Transverse colon (tissue), 3 donors: ENCODE data around the gene PIRT.

ENCODE experiments used
- EP300 ChIP-seq: sonication (generic); formaldehyde crosslinking; IDR thresholded peaks from one replicate; pipeline ENCODE4 v1.6.1; 2017; ENCODE audit warnings: antibody characterized with exemption, low read depth
- POLR2A ChIP-seq: fragments of 450-650 bp; IDR thresholded peaks from one replicate; pipeline ENCODE4 v1.6.1; 2016; ENCODE audit warnings: antibody characterized with exemption, mild to moderate bottlenecking, moderate library complexity
- TF ChIP-seq, protein P1 (sequence below), 5 experiments: fragments of 200-600 bp in 3 of 5; fragments of 450-650 bp in 2 of 5; sonication (generic) in 3 of 5; IDR thresholded peaks; 1 replicate in 2 of 5; 2 replicates in 3 of 5; pipeline ENCODE4 v1.5.1; 2016 to 2017; ENCODE audit warnings: antibody characterized with exemption in 5 of 5, inconsistent platforms in 3 of 5, mild to moderate bottlenecking in 2 of 5, moderate library complexity in 1 of 5

GRCh38 chr17:10843811-10844210 is 5.9 kb upstream of the PIRT start:
- TF ChIP-seq, protein P1, sequence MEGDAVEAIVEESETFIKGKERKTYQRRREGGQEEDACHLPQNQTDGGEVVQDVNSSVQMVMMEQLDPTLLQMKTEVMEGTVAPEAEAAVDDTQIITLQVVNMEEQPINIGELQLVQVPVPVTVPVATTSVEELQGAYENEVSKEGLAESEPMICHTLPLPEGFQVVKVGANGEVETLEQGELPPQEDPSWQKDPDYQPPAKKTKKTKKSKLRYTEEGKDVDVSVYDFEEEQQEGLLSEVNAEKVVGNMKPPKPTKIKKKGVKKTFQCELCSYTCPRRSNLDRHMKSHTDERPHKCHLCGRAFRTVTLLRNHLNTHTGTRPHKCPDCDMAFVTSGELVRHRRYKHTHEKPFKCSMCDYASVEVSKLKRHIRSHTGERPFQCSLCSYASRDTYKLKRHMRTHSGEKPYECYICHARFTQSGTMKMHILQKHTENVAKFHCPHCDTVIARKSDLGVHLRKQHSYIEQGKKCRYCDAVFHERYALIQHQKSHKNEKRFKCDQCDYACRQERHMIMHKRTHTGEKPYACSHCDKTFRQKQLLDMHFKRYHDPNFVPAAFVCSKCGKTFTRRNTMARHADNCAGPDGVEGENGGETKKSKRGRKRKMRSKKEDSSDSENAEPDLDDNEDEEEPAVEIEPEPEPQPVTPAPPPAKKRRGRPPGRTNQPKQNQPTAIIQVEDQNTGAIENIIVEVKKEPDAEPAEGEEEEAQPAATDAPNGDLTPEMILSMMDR (IDR thresholded peaks at IDR 0.05) = no peak
- TF ChIP-seq POLR2A (peak; percentile 39), EP300 (no peak)
